Measurements from ENCODE around the gene AQP1.

AQP1 gene

GRCh38 chr7:30865821-30866220 lies 45.8 kb upstream of the AQP1 start:
- Histone ChIP-seq H3K4me1 (no peaks in the 10 kb centered on the region), H3K27ac (no peak overlapping the region), H3K9me3 (ENCODE audit: control insufficient read depth, low read length) (no peaks in the 10 kb centered on the region)

GRCh38 chr7:30866939-30867338 lies 44.7 kb upstream of the AQP1 start:
- Histone ChIP-seq H3K4me1 (no peaks in the 10 kb centered on the region), H3K4me3 (ENCODE audit: low read depth, low read length) (no peak overlapping the region), H3K9ac (no peak overlapping the region), H3K79me2 (no peaks in the 10 kb centered on the region), H3K27me3 (ENCODE audit: control insufficient read depth, insufficient read depth, low read length) (no peaks in the 10 kb centered on the region), H2AFZ (no peak overlapping the region), H3K27ac (peak overlapping the region; percentile 45), H3K4me2 (ENCODE audit: low read length) (no peak overlapping the region), H3K9me3 (ENCODE audit: control insufficient read depth, low read length) (no peaks in the 10 kb centered on the region), H3K36me3 (ENCODE audit: control insufficient read depth, insufficient read depth, low read length) (no peaks in the 10 kb centered on the region)
- TF ChIP-seq CTCF (IDR thresholded peaks at IDR 0.05) = no peak

More at GRCh38 chr7:30865821-30866220, 45.8 kb upstream of the AQP1 start:
- no peaks in the 10 kb centered on the region for H3K79me2 ChIP-seq
- H3K4me2 ChIP-seq (ENCODE audit: low read length) = no peak overlapping the region
- H3K4me3 ChIP-seq (ENCODE audit: low read depth, low read length) = no peak overlapping the region
- H3K9ac ChIP-seq = no peak overlapping the region
- H3K27me3 ChIP-seq (ENCODE audit: control insufficient read depth, insufficient read depth, low read length) = no peaks in the 10 kb centered on the region
- no peak overlapping the region for H2AFZ ChIP-seq
- no peaks in the 10 kb centered on the region for H3K36me3 ChIP-seq (ENCODE audit: control insufficient read depth, insufficient read depth, low read length)
- no peak for TF ChIP-seq CTCF (IDR thresholded peaks at IDR 0.05)

- H3K4me3 ChIP-seq (ENCODE audit: low read depth, low read length) = no peak overlapping the region
- no peak overlapping the region for H2AFZ ChIP-seq
- no peak overlapping the region for H3K9ac ChIP-seq
- TF ChIP-seq CTCF (IDR thresholded peaks at IDR 0.05) = no peak
- H3K4me2 ChIP-seq (ENCODE audit: low read length) = no peak overlapping the region
- H3K27me3 ChIP-seq (ENCODE audit: control insufficient read depth, insufficient read depth, low read length) = no peaks in the 10 kb centered on the region
- H3K4me1 ChIP-seq = no peaks in the 10 kb centered on the region
- peak overlapping the region; percentile 45 for H3K27ac ChIP-seq
- H3K36me3 ChIP-seq (ENCODE audit: control insufficient read depth, insufficient read depth, low read length) = no peaks in the 10 kb centered on the region
- no peaks in the 10 kb centered on the region for H3K79me2 ChIP-seq
- H3K9me3 ChIP-seq (ENCODE audit: control insufficient read depth, low read length) = no peaks in the 10 kb centered on the region
These were observed 44.2 kb upstream of the AQP1 start for GRCh38 chr7:30867483-30867882.

GRCh38 chr7:30869794-30870611 lies 41.6 kb upstream of the AQP1 start:
- no peak overlapping the region for H3K4me3 ChIP-seq (ENCODE audit: low read depth, low read length)
- H3K4me1 ChIP-seq = no peaks in the 10 kb centered on the region
- no peaks in the 10 kb centered on the region for H3K36me3 ChIP-seq (ENCODE audit: control insufficient read depth, insufficient read depth, low read length)
- H3K9me3 ChIP-seq (ENCODE audit: control insufficient read depth, low read length) = no peaks in the 10 kb centered on the region
- peak overlapping the region; percentile 54 for H3K27ac ChIP-seq
- H2AFZ ChIP-seq = no peak overlapping the region
- no peak overlapping the region for H3K4me2 ChIP-seq (ENCODE audit: low read length)
- no peak overlapping the region for H3K9ac ChIP-seq
- H3K79me2 ChIP-seq = no peaks in the 10 kb centered on the region
- H3K27me3 ChIP-seq (ENCODE audit: control insufficient read depth, insufficient read depth, low read length) = no peaks in the 10 kb centered on the region
- TF ChIP-seq CTCF (IDR thresholded peaks at IDR 0.05) = no peak
